OCI-LY7 (cell line): ENCODE measurements around the gene YLPM1.

Experiments used
- EZH2phosphoT487 ChIP-seq: fragments of 200-600 bp; sonication (generic); IDR thresholded peaks from 2 replicates; pipeline ENCODE4 v1.6.1; 2018; ENCODE audit warnings: low read depth, borderline replicate concordance, mild to moderate bottlenecking, mixed run types, antibody characterized with exemption, low read length, moderate library complexity, mixed read lengths
- TF ChIP-seq, protein P1 (sequence below): fragments of 200-600 bp; sonication (generic); conservative IDR thresholded peaks from 2 replicates; pipeline ENCODE4 v1.5.1; 2014; ENCODE audit warnings: mild to moderate bottlenecking, antibody characterized with exemption, low read length, moderate library complexity, mixed read lengths

DNA sequence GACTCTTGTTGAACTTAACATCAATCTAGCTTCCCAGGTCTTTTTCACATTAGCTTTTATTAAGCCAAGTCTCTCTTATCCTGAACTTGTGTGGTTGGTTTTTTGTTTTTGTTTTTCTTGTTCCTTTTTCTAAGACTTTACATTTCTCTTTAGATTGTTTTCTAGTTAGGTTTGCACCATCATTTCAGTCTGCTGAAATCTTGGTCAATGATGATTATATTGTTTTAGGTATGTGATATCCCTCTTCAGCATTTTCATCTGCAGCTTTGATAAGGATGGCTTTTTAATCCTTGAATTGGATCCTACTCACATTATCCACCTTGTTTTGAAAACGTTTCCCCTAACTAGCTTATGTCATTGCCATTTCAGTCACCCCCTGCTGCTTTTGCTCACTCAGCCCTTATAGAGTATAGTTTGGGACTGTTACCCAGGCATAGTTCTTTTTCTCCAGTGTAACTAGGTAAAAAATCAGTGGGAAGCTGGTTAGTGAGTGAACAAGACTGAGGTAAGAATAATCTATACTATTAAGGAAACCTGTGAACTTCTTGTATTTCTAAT is 22.0 kb downstream of the YLPM1 start:
- TF ChIP-seq, protein P1, sequence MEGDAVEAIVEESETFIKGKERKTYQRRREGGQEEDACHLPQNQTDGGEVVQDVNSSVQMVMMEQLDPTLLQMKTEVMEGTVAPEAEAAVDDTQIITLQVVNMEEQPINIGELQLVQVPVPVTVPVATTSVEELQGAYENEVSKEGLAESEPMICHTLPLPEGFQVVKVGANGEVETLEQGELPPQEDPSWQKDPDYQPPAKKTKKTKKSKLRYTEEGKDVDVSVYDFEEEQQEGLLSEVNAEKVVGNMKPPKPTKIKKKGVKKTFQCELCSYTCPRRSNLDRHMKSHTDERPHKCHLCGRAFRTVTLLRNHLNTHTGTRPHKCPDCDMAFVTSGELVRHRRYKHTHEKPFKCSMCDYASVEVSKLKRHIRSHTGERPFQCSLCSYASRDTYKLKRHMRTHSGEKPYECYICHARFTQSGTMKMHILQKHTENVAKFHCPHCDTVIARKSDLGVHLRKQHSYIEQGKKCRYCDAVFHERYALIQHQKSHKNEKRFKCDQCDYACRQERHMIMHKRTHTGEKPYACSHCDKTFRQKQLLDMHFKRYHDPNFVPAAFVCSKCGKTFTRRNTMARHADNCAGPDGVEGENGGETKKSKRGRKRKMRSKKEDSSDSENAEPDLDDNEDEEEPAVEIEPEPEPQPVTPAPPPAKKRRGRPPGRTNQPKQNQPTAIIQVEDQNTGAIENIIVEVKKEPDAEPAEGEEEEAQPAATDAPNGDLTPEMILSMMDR: no peak
- TF ChIP-seq EZH2phosphoT487: no peak
